MM.1S (cell line): Measurements from ENCODE around the gene ARHGEF10L.

Source experiments
- DNase-seq: peaks from one replicate; pipeline ENCODE4 v3.0.0-alpha.2; 2015
- H2AFZ ChIP-seq: fragments of 300-600 bp; sonication (generic); 2 replicates; pipeline ENCODE4 v1.6.0; 2016; ENCODE audit warnings: antibody characterized with exemption, low read length
- H3F3A ChIP-seq: fragments of 300-600 bp; sonication (generic); 2 replicates; pipeline ENCODE4 v1.6.1; 2016; ENCODE audit warnings: mild to moderate bottlenecking, antibody characterized with exemption, low read length, moderate library complexity, mixed read lengths; ENCODE audit not compliant: insufficient read depth
- H3K27ac ChIP-seq: fragments of 300-600 bp; sonication (generic); 2 replicates; pipeline ENCODE4 v1.5.1; 2016; ENCODE audit warnings: mild to moderate bottlenecking, low read length
- H3K27me3 ChIP-seq: fragments of 300-600 bp; sonication (generic); replicated peaks from 2 replicates; pipeline ENCODE4 v1.6.0; 2016; ENCODE audit warnings: low read length; ENCODE audit not compliant: insufficient read depth
- H3K36me3 ChIP-seq: fragments of 300-600 bp; sonication (generic); replicated peaks from 2 replicates; pipeline ENCODE4 v1.6.1; 2016; ENCODE audit warnings: mild to moderate bottlenecking, low read length, mixed read lengths; ENCODE audit not compliant: insufficient read depth
- H3K4me1 ChIP-seq: fragments of 300-600 bp; sonication (generic); 2 replicates; pipeline ENCODE4 v1.6.1; 2016; ENCODE audit warnings: low read length, mixed read lengths
- H3K4me2 ChIP-seq: fragments of 300-600 bp; sonication (generic); 2 replicates; pipeline ENCODE4 v1.6.0; 2016; ENCODE audit warnings: low read depth, low read length
- H3K4me3 ChIP-seq: fragments of 300-600 bp; sonication (generic); 2 replicates; pipeline ENCODE4 v1.5.1; 2016; ENCODE audit warnings: low read length, mixed read lengths
- H3K79me2 ChIP-seq: fragments of 300-600 bp; sonication (generic); 2 replicates; pipeline ENCODE4 v1.6.1; 2016; ENCODE audit warnings: mixed run types, low read length, mixed read lengths
- H3K9ac ChIP-seq: fragments of 300-600 bp; sonication (generic); 2 replicates; pipeline ENCODE4 v1.6.1; 2016; ENCODE audit warnings: low read length, mixed read lengths
- H3K9me2 ChIP-seq: fragments of 300-600 bp; sonication (generic); replicated peaks from 2 replicates; pipeline ENCODE4 v1.6.1; 2016; ENCODE audit warnings: mild to moderate bottlenecking, low read length, mixed read lengths; ENCODE audit not compliant: insufficient read depth
- H3K9me3 ChIP-seq: fragments of 300-600 bp; sonication (generic); replicated peaks from 2 replicates; pipeline ENCODE4 v1.6.1; 2016; ENCODE audit warnings: mild to moderate bottlenecking, low read length, mixed read lengths; ENCODE audit not compliant: insufficient read depth
- H4K20me1 ChIP-seq: fragments of 300-600 bp; sonication (generic); 2 replicates; pipeline ENCODE4 v1.6.1; 2016; ENCODE audit warnings: mild to moderate bottlenecking, low read length, moderate library complexity, mixed read lengths; ENCODE audit not compliant: insufficient read depth
- EZH2 ChIP-seq: fragments of 300-600 bp; sonication (generic); optimal IDR thresholded peaks from 2 replicates; pipeline ENCODE3; 2017; ENCODE audit warnings: low read depth, mild to moderate bottlenecking, antibody characterized with exemption, low read length, mixed read lengths
- EZH2phosphoT487 ChIP-seq: fragments of 300-600 bp; sonication (generic); IDR thresholded peaks from 2 replicates; pipeline ENCODE4 v1.6.1; 2018; ENCODE audit warnings: antibody characterized with exemption, low read length
- TF ChIP-seq, protein P1 (sequence below): fragments of 300-600 bp; sonication (generic); IDR thresholded peaks from 2 replicates; pipeline ENCODE4 v1.5.1; 2016; ENCODE audit warnings: antibody characterized with exemption, low read length, mixed read lengths

ARHGEF10L gene

DNA sequence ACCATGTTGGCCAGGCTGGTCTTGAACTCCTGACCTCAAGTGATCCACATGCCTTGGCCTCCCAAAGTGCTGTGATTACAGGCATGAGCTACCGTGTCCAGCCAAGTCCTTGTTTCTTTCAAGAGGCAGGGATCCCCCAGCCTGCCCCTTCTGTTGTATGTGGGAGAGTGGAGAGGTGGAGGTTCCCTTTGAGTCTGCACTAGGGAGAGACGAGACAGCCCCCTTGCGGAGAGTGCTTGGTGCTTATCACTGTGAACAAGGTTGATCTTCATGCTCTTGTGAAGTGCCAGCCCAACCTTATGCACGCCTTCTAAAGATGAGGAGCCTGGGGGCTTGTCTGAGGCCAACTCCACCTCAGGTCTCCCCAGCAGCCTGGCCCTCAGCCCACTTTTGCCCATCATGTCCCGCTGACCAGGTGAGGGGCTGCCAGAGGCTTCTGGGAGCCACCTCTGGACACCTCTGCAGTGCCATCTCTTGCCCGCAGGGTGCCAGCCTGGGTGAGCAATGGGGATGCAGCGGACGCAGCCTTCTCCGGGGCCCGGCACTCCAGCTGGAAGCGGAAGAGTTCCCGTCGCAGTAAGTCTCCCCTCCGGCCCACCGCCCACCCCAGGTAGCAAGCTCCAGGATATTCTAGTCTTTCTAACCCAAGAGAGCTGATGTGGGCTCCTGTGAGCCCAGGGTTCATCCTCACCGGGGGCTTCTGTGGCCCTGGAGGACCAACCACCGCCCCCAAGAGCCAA is 62.3 kb downstream of the ARHGEF10L start:
- H3K9me2 ChIP-seq = no peaks in the 10 kb centered on the region
- H3K4me3 ChIP-seq = no peak overlapping the region
- no peaks in the 10 kb centered on the region for H4K20me1 ChIP-seq
- peaks cover 85% of the 10 kb centered on the region for H3K27me3 ChIP-seq
- H3K9ac ChIP-seq = no peak overlapping the region
- H3K4me1 ChIP-seq = no peaks in the 10 kb centered on the region
- no peaks in the 10 kb centered on the region for H3K36me3 ChIP-seq
- TF ChIP-seq, protein P1, sequence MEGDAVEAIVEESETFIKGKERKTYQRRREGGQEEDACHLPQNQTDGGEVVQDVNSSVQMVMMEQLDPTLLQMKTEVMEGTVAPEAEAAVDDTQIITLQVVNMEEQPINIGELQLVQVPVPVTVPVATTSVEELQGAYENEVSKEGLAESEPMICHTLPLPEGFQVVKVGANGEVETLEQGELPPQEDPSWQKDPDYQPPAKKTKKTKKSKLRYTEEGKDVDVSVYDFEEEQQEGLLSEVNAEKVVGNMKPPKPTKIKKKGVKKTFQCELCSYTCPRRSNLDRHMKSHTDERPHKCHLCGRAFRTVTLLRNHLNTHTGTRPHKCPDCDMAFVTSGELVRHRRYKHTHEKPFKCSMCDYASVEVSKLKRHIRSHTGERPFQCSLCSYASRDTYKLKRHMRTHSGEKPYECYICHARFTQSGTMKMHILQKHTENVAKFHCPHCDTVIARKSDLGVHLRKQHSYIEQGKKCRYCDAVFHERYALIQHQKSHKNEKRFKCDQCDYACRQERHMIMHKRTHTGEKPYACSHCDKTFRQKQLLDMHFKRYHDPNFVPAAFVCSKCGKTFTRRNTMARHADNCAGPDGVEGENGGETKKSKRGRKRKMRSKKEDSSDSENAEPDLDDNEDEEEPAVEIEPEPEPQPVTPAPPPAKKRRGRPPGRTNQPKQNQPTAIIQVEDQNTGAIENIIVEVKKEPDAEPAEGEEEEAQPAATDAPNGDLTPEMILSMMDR = no peak
- TF ChIP-seq EZH2phosphoT487 (no peak), EZH2 (no peak)
- DNase-seq = no peak
- H3K79me2 ChIP-seq = no peaks in the 10 kb centered on the region
- H3F3A ChIP-seq = no peaks in the 10 kb centered on the region
- no peak overlapping the region for H3K27ac ChIP-seq
- H2AFZ ChIP-seq = no peak overlapping the region
- H3K4me2 ChIP-seq = no peak overlapping the region
- no peaks in the 10 kb centered on the region for H3K9me3 ChIP-seq

DNA sequence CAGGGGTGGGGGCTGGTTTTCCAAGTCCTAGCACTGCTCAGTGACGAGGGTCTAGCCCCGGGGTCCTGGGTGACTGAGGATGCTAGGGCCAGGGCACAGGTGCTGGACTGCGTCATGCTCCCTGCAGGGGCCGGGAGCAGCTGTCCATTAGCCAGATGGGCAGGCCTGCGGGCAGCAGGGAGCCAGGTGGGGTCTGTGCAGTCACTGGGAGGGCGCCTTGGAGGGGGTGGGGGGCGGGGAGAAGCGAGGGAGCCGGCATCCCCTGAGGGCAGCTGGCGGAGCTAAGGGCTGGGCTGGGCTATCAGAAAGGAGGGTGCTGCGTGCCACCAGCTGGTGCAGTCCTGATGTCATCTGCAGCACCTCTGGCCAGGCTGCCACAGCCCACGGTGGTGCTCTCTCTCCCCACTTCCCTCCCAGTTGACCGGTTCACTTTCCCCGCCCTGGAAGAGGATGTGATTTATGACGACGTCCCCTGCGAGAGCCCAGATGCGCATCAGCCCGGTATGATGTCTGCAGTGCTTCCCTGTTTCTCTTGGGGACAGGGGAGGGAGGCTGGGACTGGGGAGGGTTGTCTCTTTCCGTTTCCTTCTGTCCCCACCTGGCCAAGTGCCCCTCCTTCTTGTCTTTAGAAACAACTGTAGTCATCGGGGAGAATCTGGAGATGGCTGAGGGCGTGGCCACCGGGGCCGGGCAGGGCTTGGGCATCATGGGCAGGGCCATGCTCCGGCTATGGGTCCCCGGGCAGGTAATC is 63.8 kb downstream of the ARHGEF10L start:
- Histone ChIP-seq H3K4me2 (no peak overlapping the region), H3K36me3 (no peaks in the 10 kb centered on the region), H3K9me2 (no peaks in the 10 kb centered on the region), H3K79me2 (no peaks in the 10 kb centered on the region), H2AFZ (no peak overlapping the region), H4K20me1 (no peaks in the 10 kb centered on the region), H3K27ac (no peak overlapping the region), H3K4me3 (no peak overlapping the region), H3F3A (no peaks in the 10 kb centered on the region), H3K27me3 (peaks cover 74% of the 10 kb centered on the region), H3K9ac (no peak overlapping the region), H3K9me3 (no peaks in the 10 kb centered on the region), H3K4me1 (no peaks in the 10 kb centered on the region)
- TF ChIP-seq, protein P1 = no peak
- TF ChIP-seq EZH2phosphoT487 (no peak), EZH2 (no peak)
- no peak for DNase-seq

DNA sequence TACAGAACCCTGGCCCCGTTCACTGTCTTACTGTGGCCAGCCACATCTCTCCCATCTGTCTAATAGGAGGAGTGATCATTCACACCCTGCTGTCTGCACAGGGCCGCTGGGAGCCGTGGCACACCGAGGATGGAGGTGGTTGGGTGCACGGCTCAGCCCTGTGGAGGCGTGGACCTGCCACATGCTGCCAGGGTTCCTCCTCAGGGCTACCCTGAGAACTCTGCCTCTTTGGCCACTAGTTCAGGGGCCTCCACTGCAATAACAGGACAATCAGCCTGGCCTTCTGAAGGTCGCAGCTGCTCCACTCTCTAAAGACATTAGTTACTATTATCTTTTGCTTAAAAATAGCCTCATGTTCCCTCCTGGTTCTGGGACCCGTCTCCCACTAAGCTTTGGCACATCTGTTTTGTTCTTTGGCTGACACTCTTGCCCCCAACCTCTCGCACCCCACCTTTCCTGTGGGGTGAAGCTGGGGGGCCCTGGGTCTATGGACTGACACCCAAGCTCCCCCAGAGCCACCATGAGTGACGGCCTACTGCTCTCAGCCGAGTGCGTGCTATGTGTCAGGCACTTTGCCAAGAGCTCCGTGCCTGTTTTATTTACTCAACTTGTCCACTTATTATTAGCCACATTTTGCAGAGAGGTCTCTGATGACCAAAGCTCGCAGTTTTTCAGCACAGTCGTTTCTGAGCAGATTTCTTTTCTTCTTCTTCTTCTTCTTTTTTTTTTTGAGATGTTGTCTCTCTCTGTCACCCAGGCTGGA is 66.3 kb downstream of the ARHGEF10L start:
- Histone ChIP-seq H3K27ac (no peak overlapping the region), H3K4me3 (no peak overlapping the region), H3K4me1 (no peaks in the 10 kb centered on the region), H2AFZ (no peak overlapping the region), H3K4me2 (no peak overlapping the region), H3K36me3 (no peaks in the 10 kb centered on the region), H3K27me3 (peaks cover 72% of the 10 kb centered on the region), H3K79me2 (no peaks in the 10 kb centered on the region), H3K9me2 (no peaks in the 10 kb centered on the region), H3K9ac (no peak overlapping the region), H3K9me3 (no peaks in the 10 kb centered on the region), H4K20me1 (no peaks in the 10 kb centered on the region), H3F3A (no peaks in the 10 kb centered on the region)
- TF ChIP-seq EZH2 = no peak
- no peak for TF ChIP-seq EZH2phosphoT487
- TF ChIP-seq, protein P1 = no peak
- DNase-seq = no peak
